ENCODE data around the gene RBM6. TPM values are rescaled to one million over a fixed set of nuclear protein-coding genes. Genes with fewer than 3 reads are reported as not detected.

The RBM6 gene
- total RNA-seq, 1 experiment from 2014 or later = 90.7 TPM

DNA sequence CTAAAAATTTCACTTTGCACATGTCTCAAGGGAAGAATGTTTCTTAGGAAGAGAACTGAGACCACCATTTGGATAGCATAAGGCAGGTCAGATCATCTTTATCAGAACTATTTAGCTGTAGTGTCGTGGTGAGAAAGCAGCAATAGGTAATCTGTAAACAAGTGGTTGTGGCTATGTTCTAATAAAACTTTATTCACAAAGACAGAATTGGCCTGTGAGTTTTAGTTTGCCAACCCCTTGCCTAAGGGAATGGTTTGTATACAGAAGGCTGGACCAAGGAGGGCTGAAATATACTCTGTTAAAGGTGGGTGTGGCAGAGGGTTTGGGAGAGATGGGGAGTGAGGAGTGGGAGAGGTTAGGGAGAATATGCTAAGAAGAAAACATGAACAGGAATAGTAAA lies 138.1 kb downstream of the RBM6 start:
- peak overlapping the region in 1 of 3 experiments; percentile 15; a peak in 1 of 7 replicates for H3K27ac Mint-ChIP-seq
- no peak overlapping the region for H3K23ac ChIP-seq (ENCODE audit: insufficient read length, low read depth, low read length)
- H3K4ac ChIP-seq (ENCODE audit: low read depth, low read length) = no peak overlapping the region
- H2AFZ ChIP-seq (ENCODE audit: low read length) = no peak overlapping the region
- no peaks in the 10 kb centered on the region for H3K9me3 ChIP-seq (ENCODE audit: control insufficient read depth, low read depth, low read length)
- H2BK15ac ChIP-seq (ENCODE audit: low read depth, low read length) = no peak overlapping the region
- H3K27me3 Mint-ChIP-seq (ENCODE audit: low read depth) = no peaks in the 10 kb centered on the region
- H3K56ac ChIP-seq (ENCODE audit: insufficient read length, low read depth, low read length) = no peak overlapping the region
- no peak overlapping the region for H2BK12ac ChIP-seq (ENCODE audit: insufficient read length, low read depth, low read length)
- H3K36me3 Mint-ChIP-seq (ENCODE audit: insufficient read depth in 1 of 3, low read depth in 3 of 3) = peaks cover 22 to 36% (median 34%) of the 10 kb centered on the region in 3 experiments; a peak in 6 of 7 replicates
- no peak overlapping the region for H3K18ac ChIP-seq (ENCODE audit: insufficient read length, low read depth, low read length)
- H4K5ac ChIP-seq (ENCODE audit: insufficient read length, low read depth, low read length) = no peak overlapping the region
- no peak overlapping the region for H3K9ac ChIP-seq (ENCODE audit: extremely low read depth, insufficient read length, low read length)
- H3K79me2 ChIP-seq (ENCODE audit: insufficient read depth, low read length) = no peaks in the 10 kb centered on the region
- TF ChIP-seq, protein P1, sequence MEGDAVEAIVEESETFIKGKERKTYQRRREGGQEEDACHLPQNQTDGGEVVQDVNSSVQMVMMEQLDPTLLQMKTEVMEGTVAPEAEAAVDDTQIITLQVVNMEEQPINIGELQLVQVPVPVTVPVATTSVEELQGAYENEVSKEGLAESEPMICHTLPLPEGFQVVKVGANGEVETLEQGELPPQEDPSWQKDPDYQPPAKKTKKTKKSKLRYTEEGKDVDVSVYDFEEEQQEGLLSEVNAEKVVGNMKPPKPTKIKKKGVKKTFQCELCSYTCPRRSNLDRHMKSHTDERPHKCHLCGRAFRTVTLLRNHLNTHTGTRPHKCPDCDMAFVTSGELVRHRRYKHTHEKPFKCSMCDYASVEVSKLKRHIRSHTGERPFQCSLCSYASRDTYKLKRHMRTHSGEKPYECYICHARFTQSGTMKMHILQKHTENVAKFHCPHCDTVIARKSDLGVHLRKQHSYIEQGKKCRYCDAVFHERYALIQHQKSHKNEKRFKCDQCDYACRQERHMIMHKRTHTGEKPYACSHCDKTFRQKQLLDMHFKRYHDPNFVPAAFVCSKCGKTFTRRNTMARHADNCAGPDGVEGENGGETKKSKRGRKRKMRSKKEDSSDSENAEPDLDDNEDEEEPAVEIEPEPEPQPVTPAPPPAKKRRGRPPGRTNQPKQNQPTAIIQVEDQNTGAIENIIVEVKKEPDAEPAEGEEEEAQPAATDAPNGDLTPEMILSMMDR (conservative IDR thresholded peaks at IDR 0.05) = no peak
- H4K8ac ChIP-seq (replicated peaks; ENCODE audit: insufficient read length, low read depth, low read length) = no peak overlapping the region
- no peak overlapping the region for H3K27ac ChIP-seq (ENCODE audit: insufficient read length, low read depth, low read length)
- H3K4me1 ChIP-seq (ENCODE audit: insufficient read depth, low read length) = no peaks in the 10 kb centered on the region
- DNase-seq = no peak
- H3K79me1 ChIP-seq (ENCODE audit: insufficient read depth, low read depth, low read length, poor library complexity, severe bottlenecking) = no peaks in the 10 kb centered on the region
- no peak overlapping the region for H3K4me3 Mint-ChIP-seq
- WGBS (ENCODE audit: extremely low coverage, insufficient read length, low lambda C conversion rate) = no CpG with 5 or more reads among the region's 1 CpG
- no peak overlapping the region for H3K14ac ChIP-seq (ENCODE audit: insufficient read depth, low read length)
- H2BK120ac ChIP-seq (ENCODE audit: low read depth, low read length, poor library complexity, severe bottlenecking) = no peak overlapping the region
- no peak overlapping the region for H4K91ac ChIP-seq (ENCODE audit: insufficient read length, low read depth, low read length)
- H2AK5ac ChIP-seq (ENCODE audit: insufficient read length, low read length) = no peak overlapping the region
- H3K9me3 Mint-ChIP-seq = no peaks in the 10 kb centered on the region; a peak in 1 of 5 replicates
- H2BK5ac ChIP-seq (ENCODE audit: insufficient read length, low read length) = no peak overlapping the region
- no peak overlapping the region for H3K4me2 ChIP-seq (ENCODE audit: insufficient read depth, insufficient read length, low read length)
- H4K20me1 ChIP-seq (ENCODE audit: control insufficient read depth, insufficient read depth, insufficient read length) = no peaks in the 10 kb centered on the region
- no peak overlapping the region for H3T11ph ChIP-seq (ENCODE audit: low read length)
- no peaks in the 10 kb centered on the region for H3K4me1 Mint-ChIP-seq
- no peaks in the 10 kb centered on the region for H3K23me2 ChIP-seq (ENCODE audit: insufficient read length, low read depth, low read length, poor library complexity, severe bottlenecking)
- no peak overlapping the region for H2BK20ac ChIP-seq (ENCODE audit: low read depth, low read length, poor library complexity, severe bottlenecking)
- H3K27me3 ChIP-seq (ENCODE audit: insufficient read depth, low read length) = no peaks in the 10 kb centered on the region
